Caco-2 (cell line): ENCODE data around the gene UBE2F. TPM values are rescaled to one million over a fixed set of nuclear protein-coding genes. Genes with fewer than 3 reads are reported as not detected.

ENCODE experiments used
- BruUV-seq: library from RNA; stranded (reverse); fragments of 400-500 nt; replicated peaks from 2 replicates; lab custom pipeline; 2021; lab: Mats Ljungman, UMichigan
- CTCF ChIA-PET: fragments of 300-600 bp; sonication (Branson Sonifier 250); formaldehyde crosslinking; loops from one replicate; lab custom pipeline; 2022; ENCODE audit warnings: antibody characterized with exemption; lab: Charles Lee
- POLR2A ChIA-PET: fragments of 300-600 bp; sonication (Branson Sonifier 250); formaldehyde crosslinking; loops from one replicate; lab custom pipeline; 2022; ENCODE audit warnings: antibody characterized with exemption; lab: Charles Lee
- DNase-seq, 2 experiments: peaks; one replicate each; pipeline versions ENCODE4 v3.0.0 to v3.0.0-alpha.2; 2020 to 2022
- H3K27me3 ChIP-seq: replicated peaks from 2 replicates; pipeline ENCODE4 v1.6.0; 2011; ENCODE audit warnings: low read length; ENCODE audit not compliant: control insufficient read depth, insufficient read depth
- H3K36me3 ChIP-seq: 2 replicates; pipeline ENCODE4 v1.5.1; 2011; ENCODE audit warnings: low read length; ENCODE audit not compliant: control insufficient read depth, insufficient read depth
- H3K4me1 ChIP-seq: fragments of 250-450 bp; sonication (Bioruptor Pico); 2 replicates; pipeline ENCODE4 v1.5.1; 2020; ENCODE audit warnings: mild to moderate bottlenecking
- H3K4me3 ChIP-seq: 2 replicates; pipeline ENCODE4 v1.5.1; 2011; ENCODE audit warnings: low read depth, mild to moderate bottlenecking, control low read depth, low read length
- H3K9me3 ChIP-seq: fragments of 250-450 bp; sonication (Bioruptor Pico); 2 replicates; pipeline ENCODE4 v1.5.1; 2020; ENCODE audit warnings: mild to moderate bottlenecking, moderate library complexity
- H3K27ac Mint-ChIP-seq: one replicate; pipeline ENCODE4 v1.8.0; 2022; ENCODE audit warnings: mixed read lengths; ENCODE audit not compliant: unreplicated experiment
- H3K27me3 Mint-ChIP-seq: one replicate; pipeline ENCODE4 v1.8.0; 2022; ENCODE audit warnings: mixed read lengths; ENCODE audit not compliant: insufficient read depth, unreplicated experiment
- H3K36me3 Mint-ChIP-seq: one replicate; pipeline ENCODE4 v1.8.0; 2022; ENCODE audit warnings: mild to moderate bottlenecking, mixed read lengths; ENCODE audit not compliant: insufficient read depth, unreplicated experiment
- H3K4me1 Mint-ChIP-seq: one replicate; pipeline ENCODE4 v1.8.0; 2022; ENCODE audit warnings: low read depth, mixed read lengths; ENCODE audit not compliant: unreplicated experiment
- H3K4me3 Mint-ChIP-seq: one replicate; pipeline ENCODE4 v1.8.0; 2022; ENCODE audit warnings: mild to moderate bottlenecking, moderate library complexity, mixed read lengths; ENCODE audit not compliant: unreplicated experiment
- H3K9me3 Mint-ChIP-seq: one replicate; pipeline ENCODE4 v1.8.0; 2022; ENCODE audit warnings: mixed read lengths; ENCODE audit not compliant: unreplicated experiment
- CTCF ChIP-seq, 2 experiments: fragments of 200-600 bp in 1 of 2; IDR thresholded peaks; 1 replicate in 1 of 2; 2 replicates in 1 of 2; pipeline versions ENCODE4 v1.5.1 to v1.8.0; 2011 to 2022; ENCODE audit warnings: antibody characterized with exemption in 1 of 2, control low read depth in 1 of 2, inconsistent platforms in 1 of 2, low read depth in 1 of 2, low read length in 1 of 2, mild to moderate bottlenecking in 1 of 2, moderate library complexity in 1 of 2; ENCODE audit not compliant: insufficient read depth in 1 of 2, severe bottlenecking in 1 of 2, unreplicated experiment in 1 of 2
- intact Hi-C: fragments of 100-400 bp; cut with micrococcal nuclease; formaldehyde crosslinking; loops from one replicate; pipeline ENCODE4 v1.10.0; 2022; ENCODE audit not compliant: unreplicated experiment
- total RNA-seq: library from RNA; stranded (reverse); gene quantifications from 2 replicates; pipeline ENCODE4 v1.2.3, GENCODE V29; 2022

The UBE2F gene
- total RNA-seq, 1 experiment from 2014 or later: 38.9 TPM

DNA sequence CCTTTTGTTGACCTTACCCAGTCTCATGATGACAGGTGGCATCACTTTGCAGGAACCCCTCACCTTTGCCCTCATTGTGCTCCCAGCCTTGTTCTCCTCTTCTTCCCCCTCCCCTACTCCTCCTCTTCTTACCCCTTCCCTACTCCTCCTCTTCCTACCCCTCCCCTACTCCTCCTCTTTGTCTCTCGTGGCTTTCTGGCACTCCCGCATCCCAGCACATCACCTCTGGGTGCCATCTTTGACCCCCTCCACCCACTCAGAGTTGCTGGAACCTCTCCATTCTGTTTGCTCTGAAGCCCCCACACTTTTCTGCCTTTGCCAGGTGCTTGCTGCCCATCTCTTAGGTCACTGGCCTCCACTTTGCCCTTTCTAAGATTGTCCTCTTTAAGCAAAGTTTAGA is 17.1 kb downstream of the UBE2F start:
- ChIA-PET CTCF (no interaction called here), POLR2A (no interaction called here)
- Mint-ChIP-seq H3K4me3 (no peak overlapping the region), H3K9me3 (peaks cover 6% of the 10 kb centered on the region), H3K4me1 (peaks cover 5% of the 10 kb centered on the region), H3K27me3 (no peaks in the 10 kb centered on the region), H3K36me3 (peaks cover 16% of the 10 kb centered on the region), H3K27ac (peak overlapping the region; percentile 7)
- TF ChIP-seq CTCF (IDR thresholded peaks at IDR 0.05; ENCODE audit: insufficient read depth in 1 of 2, low read depth in 1 of 2, low read length in 1 of 2, severe bottlenecking in 1 of 2, unreplicated experiment in 1 of 2): no peak
- H3K36me3 ChIP-seq: no peaks in the 10 kb centered on the region
- no peaks in the 10 kb centered on the region for H3K4me1 ChIP-seq
- no peaks in the 10 kb centered on the region for H3K27me3 ChIP-seq
- no peak overlapping the region for H3K4me3 ChIP-seq
- H3K9me3 ChIP-seq: no peaks in the 10 kb centered on the region
- BruUV-seq: no TSS peak
- intact Hi-C loops: no loop called here
- no peak for DNase-seq

GRCh38 chr2:237987268-237987667 is 20.5 kb downstream of the UBE2F start:
- DNase-seq: no peak
- Mint-ChIP-seq H3K4me3 (no peak overlapping the region), H3K36me3 (peaks cover 16% of the 10 kb centered on the region), H3K27ac (no peak overlapping the region), H3K27me3 (no peaks in the 10 kb centered on the region), H3K4me1 (peaks cover 5% of the 10 kb centered on the region), H3K9me3 (peaks cover 6% of the 10 kb centered on the region)
- ChIA-PET POLR2A (no interaction called here), CTCF (no interaction called here)
- Histone ChIP-seq H3K27me3 (no peaks in the 10 kb centered on the region), H3K9me3 (no peaks in the 10 kb centered on the region), H3K4me1 (no peaks in the 10 kb centered on the region), H3K36me3 (no peaks in the 10 kb centered on the region), H3K4me3 (no peak overlapping the region)
- intact Hi-C loops: no loop called here
- TF ChIP-seq CTCF (IDR thresholded peaks at IDR 0.05; ENCODE audit: insufficient read depth in 1 of 2, low read depth in 1 of 2, low read length in 1 of 2, severe bottlenecking in 1 of 2, unreplicated experiment in 1 of 2): no peak
- no TSS peak for BruUV-seq

GRCh38 chr2:237993701-237994100 is 26.9 kb downstream of the UBE2F start:
- Mint-ChIP-seq H3K9me3 (no peaks in the 10 kb centered on the region), H3K36me3 (peaks cover 6% of the 10 kb centered on the region)
- intact Hi-C loops: no loop called here

More at GRCh38 chr2:237993701-237994100, 26.9 kb downstream of the UBE2F start:
- Histone ChIP-seq H3K27me3 (no peaks in the 10 kb centered on the region), H3K4me3 (no peak overlapping the region), H3K9me3 (no peaks in the 10 kb centered on the region), H3K4me1 (no peaks in the 10 kb centered on the region), H3K36me3 (no peaks in the 10 kb centered on the region)
- TF ChIP-seq CTCF (IDR thresholded peaks at IDR 0.05; ENCODE audit: insufficient read depth in 1 of 2, low read depth in 1 of 2, low read length in 1 of 2, severe bottlenecking in 1 of 2, unreplicated experiment in 1 of 2): no peak
- Mint-ChIP-seq H3K27ac (no peak overlapping the region), H3K27me3 (no peaks in the 10 kb centered on the region), H3K4me3 (no peak overlapping the region), H3K4me1 (no peaks in the 10 kb centered on the region)
- POLR2A ChIA-PET: no interaction called here
- CTCF ChIA-PET: no interaction called here
- DNase-seq: no peak
- no TSS peak for BruUV-seq
